Skeletal muscle tissue (tissue), 4 donors: Measurements from ENCODE around the gene ATPAF1. TPM values are rescaled to one million over a fixed set of nuclear protein-coding genes. Genes with fewer than 3 reads are reported as not detected.

Source experiments
- H3K27ac ChIP-seq: one replicate; pipeline ENCODE4 v1.7.0; 2013; ENCODE audit warnings: mild to moderate bottlenecking, low read depth, low read length, inconsistent platforms
- H3K27me3 ChIP-seq, 3 donors: one replicate each; pipeline ENCODE4 v1.7.0; 2013; ENCODE audit warnings: low read length in 3 of 3; ENCODE audit not compliant: control insufficient read depth in 3 of 3, insufficient read depth in 3 of 3
- H3K36me3 ChIP-seq, 3 donors: one replicate each; pipeline ENCODE4 v1.7.0; 2013; ENCODE audit warnings: low read length in 3 of 3; ENCODE audit not compliant: control insufficient read depth in 3 of 3, insufficient read depth in 3 of 3
- H3K4me1 ChIP-seq, 3 donors: one replicate each; pipeline ENCODE4 v1.7.0; 2013; ENCODE audit warnings: low read length in 3 of 3, mild to moderate bottlenecking in 3 of 3; ENCODE audit not compliant: control insufficient read depth in 3 of 3, insufficient read depth in 3 of 3
- H3K4me3 ChIP-seq, 3 donors: one replicate each; pipeline ENCODE4 v1.7.0; 2013; ENCODE audit warnings: low read length in 3 of 3
- H3K9ac ChIP-seq, 3 donors: one replicate each; pipeline ENCODE4 v1.7.0; 2013; ENCODE audit warnings: low read length in 3 of 3, mild to moderate bottlenecking in 3 of 3, moderate library complexity in 2 of 3, low read depth in 1 of 3
- H3K9me3 ChIP-seq, 3 donors: one replicate each; pipeline ENCODE4 v1.7.0; 2013; ENCODE audit warnings: low read length in 3 of 3; ENCODE audit not compliant: control insufficient read depth in 3 of 3
- total RNA-seq: library from RNA; depleted of rRNA; stranded (reverse); fragments of >200 nt; gene quantifications from one replicate; pipeline ENCODE4 v1.2.3, GENCODE V29; 2014
- donor health status: Osteomylitis.

The ATPAF1 gene
- total RNA-seq, 1 donor from 2014 or later, result 50.1 TPM

DNA sequence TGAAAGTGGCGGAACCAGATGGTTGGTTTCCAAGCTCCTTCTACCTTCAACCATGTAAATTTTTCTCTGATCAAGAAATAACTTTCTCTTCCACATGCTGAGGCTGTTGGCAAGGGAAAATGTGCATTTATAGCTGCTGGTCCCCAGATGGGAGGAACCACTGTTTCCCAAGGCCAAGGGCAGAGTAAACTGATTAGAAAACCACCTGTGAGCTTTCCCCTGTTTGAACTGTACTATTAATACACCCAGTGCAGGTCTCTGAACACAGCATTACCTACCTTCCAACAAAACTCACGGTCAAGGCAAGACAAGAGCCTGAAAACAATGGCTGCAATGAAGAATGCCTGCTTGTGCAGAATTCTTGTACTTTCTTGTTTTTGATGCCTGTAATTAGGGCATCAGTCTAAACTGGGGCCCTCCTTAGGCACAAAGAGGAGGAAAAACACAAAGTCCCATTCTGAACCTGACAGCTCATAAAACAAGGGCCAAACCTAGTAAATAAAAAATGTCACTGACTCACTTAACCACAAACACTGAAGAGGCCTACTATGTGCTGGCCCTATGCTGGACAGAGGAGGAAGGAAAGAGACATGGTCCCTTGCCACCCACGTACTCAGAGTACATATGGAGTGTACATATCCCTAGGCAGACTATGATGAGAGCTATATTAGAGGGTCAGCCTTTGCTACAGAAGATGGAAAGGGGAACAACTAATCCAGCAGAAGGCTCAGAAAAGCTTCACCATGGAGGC, 66.7 kb downstream of the ATPAF1 start:
- no peaks in the 10 kb centered on the region for H3K27me3 ChIP-seq
- H3K4me3 ChIP-seq, result no peak overlapping the region
- H3K27ac ChIP-seq, result no peak overlapping the region
- H3K36me3 ChIP-seq, result no peaks in the 10 kb centered on the region
- peaks cover 32 to 50% (median 45%) of the 10 kb centered on the region in 3 donors for H3K4me1 ChIP-seq
- no peak overlapping the region for H3K9ac ChIP-seq
- no peaks in the 10 kb centered on the region for H3K9me3 ChIP-seq

DNA sequence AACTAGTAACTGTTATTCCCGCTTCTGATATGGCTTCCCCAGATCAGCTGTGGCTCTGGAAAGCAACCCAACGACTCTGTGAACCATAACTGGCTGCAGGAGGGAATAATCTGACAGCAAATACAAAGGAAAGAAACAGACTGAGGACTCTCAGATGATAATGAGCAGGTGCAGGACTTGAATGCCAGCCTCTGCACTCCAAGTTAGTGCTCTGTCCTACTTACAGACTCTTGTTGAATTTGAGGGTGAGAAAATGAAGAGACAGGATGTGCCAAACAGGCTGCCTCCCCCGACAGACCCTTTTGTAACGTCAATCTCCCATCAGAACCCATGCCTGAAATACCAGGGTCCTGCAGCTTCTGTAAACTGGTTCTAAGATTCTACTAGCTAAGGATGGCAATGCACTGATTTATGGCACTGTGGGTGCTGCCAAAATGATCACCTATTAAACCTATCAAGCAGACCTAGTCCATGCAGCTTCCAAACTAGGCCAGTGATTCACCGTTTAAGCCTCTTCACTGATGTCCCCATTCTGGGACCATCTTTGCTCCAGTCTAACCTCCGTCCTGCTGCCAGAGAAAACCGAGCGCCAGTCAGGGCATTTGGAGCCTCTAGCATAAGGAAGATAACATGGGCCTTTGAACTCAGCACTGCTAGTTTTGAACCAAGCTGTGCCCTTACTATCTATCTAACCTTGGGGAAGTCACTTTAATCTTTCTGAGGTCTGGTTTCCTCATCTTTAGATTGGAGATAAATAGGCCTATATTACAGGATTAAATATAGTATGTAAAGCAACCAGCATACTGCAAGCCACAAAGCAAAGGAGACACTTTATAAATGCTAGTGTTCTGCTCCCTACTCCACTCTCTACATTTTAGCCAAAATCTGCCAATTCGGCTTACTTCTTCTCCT, 68.8 kb downstream of the ATPAF1 start:
- H3K27ac ChIP-seq, result no peak overlapping the region
- no peak overlapping the region for H3K4me3 ChIP-seq
- H3K4me1 ChIP-seq, result peaks cover 15 to 39% (median 38%) of the 10 kb centered on the region in 3 donors
- H3K36me3 ChIP-seq, result no peaks in the 10 kb centered on the region
- H3K27me3 ChIP-seq, result no peaks in the 10 kb centered on the region
- H3K9ac ChIP-seq, result peak overlapping the region in 1 of 3 donors; percentile 5
- H3K9me3 ChIP-seq, result no peaks in the 10 kb centered on the region

DNA sequence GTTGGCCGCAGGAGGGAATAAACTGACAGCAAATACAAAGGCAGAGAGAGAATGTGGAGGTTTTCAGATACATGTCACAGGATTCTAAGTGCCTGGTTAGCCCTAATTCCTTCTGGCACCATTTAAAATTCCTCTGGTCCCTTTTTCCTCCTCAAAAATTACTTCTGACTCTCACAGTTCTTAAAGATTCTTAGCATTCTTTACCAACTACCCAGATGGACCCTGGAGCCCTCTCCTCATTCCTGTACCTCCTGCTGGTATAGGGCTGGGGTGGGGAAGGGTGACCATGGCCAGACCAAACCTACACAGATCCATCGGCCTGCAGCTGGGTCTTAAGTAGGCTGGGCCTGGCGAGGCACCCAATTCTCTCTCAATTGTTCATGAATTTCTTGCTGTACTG, 71.3 kb downstream of the ATPAF1 start:
- Histone ChIP-seq H3K9me3 (no peaks in the 10 kb centered on the region), H3K27ac (no peak overlapping the region), H3K27me3 (no peaks in the 10 kb centered on the region), H3K9ac (no peak overlapping the region), H3K4me1 (peaks cover 2 to 28% (median 23%) of the 10 kb centered on the region in 3 donors), H3K36me3 (peaks cover 17 to 18% (median 17%) of the 10 kb centered on the region in 3 donors), H3K4me3 (no peak overlapping the region)

DNA sequence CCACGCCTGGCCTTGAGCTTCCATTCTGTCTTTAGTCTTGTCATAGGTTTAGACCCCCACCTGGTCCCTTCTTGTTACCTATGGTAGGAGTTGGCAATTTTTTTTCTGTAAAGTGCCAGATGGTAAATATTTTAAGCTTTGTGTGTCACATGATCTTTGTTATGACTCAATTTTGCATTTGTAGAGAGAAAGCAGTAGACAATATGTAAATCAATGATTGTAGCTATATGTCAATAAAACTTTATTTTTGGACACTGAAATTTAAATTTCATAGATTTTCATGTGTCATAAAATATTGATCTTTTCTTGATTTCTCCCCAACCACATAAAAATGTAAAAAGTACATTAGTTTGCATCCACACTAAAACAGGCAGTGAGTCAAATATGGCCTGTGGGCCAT, 72.1 kb downstream of the ATPAF1 start:
- no peaks in the 10 kb centered on the region for H3K9me3 ChIP-seq

DNA sequence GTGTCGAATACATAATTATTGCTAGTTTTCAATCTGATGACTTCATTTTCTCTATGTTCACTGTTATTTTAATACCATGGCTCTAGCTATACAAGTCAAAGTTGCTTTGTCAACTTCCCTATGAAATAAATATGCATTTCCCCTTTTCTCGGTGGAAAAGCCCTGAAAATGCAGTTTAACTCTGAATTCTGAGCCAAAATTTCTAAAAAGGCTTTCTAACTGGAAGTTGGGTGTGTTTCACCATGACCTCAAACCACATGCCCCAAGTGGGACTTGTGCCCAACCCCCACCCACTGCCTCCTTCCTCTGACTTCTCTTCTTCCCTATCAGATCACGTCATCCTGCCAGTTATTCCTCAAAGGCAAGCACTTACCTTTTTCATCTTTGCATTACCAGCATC, 73.0 kb downstream of the ATPAF1 start:
- Histone ChIP-seq H3K4me1 (peaks cover 2 to 22% (median 15%) of the 10 kb centered on the region in 3 donors), H3K4me3 (no peak overlapping the region), H3K9me3 (no peaks in the 10 kb centered on the region), H3K36me3 (peaks cover 26 to 33% (median 33%) of the 10 kb centered on the region in 3 donors), H3K9ac (no peak overlapping the region), H3K27ac (peak overlapping the region; percentile 57), H3K27me3 (no peaks in the 10 kb centered on the region)

More for the DNA sequence above, 72.1 kb downstream of the ATPAF1 start:
- Histone ChIP-seq H3K36me3 (peaks cover 24 to 26% (median 25%) of the 10 kb centered on the region in 3 donors), H3K4me1 (peaks cover 2 to 23% (median 15%) of the 10 kb centered on the region in 3 donors), H3K27ac (peak overlapping the region; percentile 48), H3K27me3 (no peaks in the 10 kb centered on the region), H3K9ac (no peak overlapping the region), H3K4me3 (no peak overlapping the region)

DNA sequence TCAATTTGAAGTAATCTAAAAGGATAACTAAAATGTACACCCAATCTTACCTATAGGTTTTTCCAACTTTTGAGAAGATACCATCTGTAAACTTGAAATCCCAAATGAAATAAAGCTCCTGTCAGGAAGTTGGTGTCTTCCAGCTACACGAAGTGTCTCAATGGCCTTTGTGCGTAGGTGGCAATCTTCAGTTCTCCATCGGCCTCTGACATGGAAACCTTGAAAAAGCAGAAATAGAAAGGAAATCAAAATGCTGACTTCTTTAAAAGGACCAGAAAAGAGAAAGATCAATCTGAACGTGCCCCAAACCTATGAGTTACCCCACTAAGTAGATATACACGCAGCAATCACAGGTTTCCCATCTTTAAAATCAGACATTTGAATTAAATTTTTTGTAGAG, 74.1 kb downstream of the ATPAF1 start:
- no peaks in the 10 kb centered on the region for H3K9me3 ChIP-seq
- H3K36me3 ChIP-seq, result peaks cover 33 to 43% (median 43%) of the 10 kb centered on the region in 3 donors
- no peak overlapping the region for H3K4me3 ChIP-seq
- peaks cover 2 to 12% (median 4%) of the 10 kb centered on the region in 3 donors for H3K4me1 ChIP-seq
- no peak overlapping the region for H3K9ac ChIP-seq
- H3K27me3 ChIP-seq, result no peaks in the 10 kb centered on the region
- peak overlapping the region; percentile 57 for H3K27ac ChIP-seq

DNA sequence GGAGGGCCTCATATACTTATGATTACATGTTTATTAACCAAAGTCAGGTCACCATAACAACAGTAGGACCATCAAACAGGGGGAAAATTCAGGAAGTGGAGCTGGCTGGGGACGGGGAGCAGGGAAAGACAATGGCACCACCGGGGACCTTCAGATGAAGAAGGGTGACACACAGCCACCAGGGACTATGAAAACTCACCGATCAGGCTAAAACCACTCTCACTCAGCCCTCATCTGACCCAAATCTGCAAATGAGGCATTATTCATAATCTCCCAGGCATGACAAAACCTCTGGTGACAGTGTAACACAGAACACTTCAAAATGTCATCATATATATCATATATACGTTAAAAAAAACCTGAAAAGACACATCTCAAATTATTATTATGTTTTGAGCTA, 75.3 kb downstream of the ATPAF1 start:
- no peaks in the 10 kb centered on the region for H3K27me3 ChIP-seq
- no peaks in the 10 kb centered on the region for H3K9me3 ChIP-seq
- H3K27ac ChIP-seq, result no peak overlapping the region
- no peak overlapping the region for H3K9ac ChIP-seq
- peaks cover 36 to 47% (median 47%) of the 10 kb centered on the region in 3 donors for H3K36me3 ChIP-seq
- H3K4me1 ChIP-seq, result peaks cover 0 to 5% (median 0%) of the 10 kb centered on the region in 3 donors
- H3K4me3 ChIP-seq, result no peak overlapping the region

DNA sequence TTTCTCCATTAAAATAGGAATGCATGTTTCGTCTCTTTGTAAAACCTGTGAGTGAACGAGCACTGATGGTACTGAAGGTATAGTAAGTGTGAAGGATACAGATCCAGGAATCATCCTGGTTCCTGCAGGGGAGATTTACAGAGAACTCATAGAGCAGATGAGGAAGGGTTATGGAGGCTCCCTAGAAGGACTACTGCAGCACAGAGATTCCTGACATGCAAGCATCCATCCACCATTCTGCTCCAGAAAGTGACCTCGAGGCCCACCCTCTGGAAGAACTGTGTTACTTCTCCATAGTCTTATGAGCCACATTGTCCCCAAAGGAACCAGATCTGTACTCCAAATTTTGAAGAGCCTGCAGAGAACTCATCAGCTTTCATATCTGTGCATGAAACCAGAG, 78.6 kb downstream of the ATPAF1 start:
- Histone ChIP-seq H3K9me3 (no peaks in the 10 kb centered on the region), H3K9ac (no peak overlapping the region), H3K36me3 (peaks cover 43 to 57% (median 52%) of the 10 kb centered on the region in 3 donors), H3K27ac (no peak overlapping the region), H3K4me3 (no peak overlapping the region), H3K4me1 (peaks cover 0 to 5% (median 0%) of the 10 kb centered on the region in 3 donors), H3K27me3 (no peaks in the 10 kb centered on the region)

DNA sequence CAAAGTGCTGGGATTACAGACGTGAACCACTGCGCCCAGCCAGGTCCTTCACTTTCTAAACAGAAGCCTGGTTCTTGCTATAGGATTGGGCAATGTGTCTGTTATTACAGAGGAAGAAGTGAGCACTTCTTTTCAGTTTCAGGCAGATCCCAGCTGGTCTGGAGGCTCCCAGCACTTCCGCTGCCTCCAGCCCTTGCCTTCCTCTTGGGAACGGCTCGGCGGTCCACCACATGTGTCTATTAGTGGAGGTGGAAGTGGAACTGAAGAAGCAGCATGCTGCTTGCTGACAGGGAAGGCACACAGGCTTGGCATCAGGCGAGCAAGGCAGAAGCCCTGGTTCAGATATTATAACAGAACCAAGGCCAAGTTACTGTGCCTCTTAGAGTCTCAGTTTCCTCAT, 81.1 kb downstream of the ATPAF1 start:
- Histone ChIP-seq H3K9ac (no peak overlapping the region), H3K27ac (no peak overlapping the region), H3K9me3 (no peaks in the 10 kb centered on the region), H3K4me1 (peaks cover 0 to 5% (median 0%) of the 10 kb centered on the region in 3 donors), H3K27me3 (no peaks in the 10 kb centered on the region), H3K4me3 (no peak overlapping the region), H3K36me3 (peaks cover 45 to 56% (median 56%) of the 10 kb centered on the region in 3 donors)
